GM12872 (cell line): ENCODE measurements around the gene SMIM7.

Source experiments
- CTCF ChIP-seq: IDR thresholded peaks from 3 replicates; pipeline ENCODE4 v1.5.1; 2011; ENCODE audit warnings: low read depth, mild to moderate bottlenecking, low read length, moderate library complexity; ENCODE audit not compliant: insufficient read depth

SMIM7 gene

GRCh38 chr19:16679811-16680210, 19.9 kb upstream of the SMIM7 start:
- no peak for TF ChIP-seq CTCF

DNA sequence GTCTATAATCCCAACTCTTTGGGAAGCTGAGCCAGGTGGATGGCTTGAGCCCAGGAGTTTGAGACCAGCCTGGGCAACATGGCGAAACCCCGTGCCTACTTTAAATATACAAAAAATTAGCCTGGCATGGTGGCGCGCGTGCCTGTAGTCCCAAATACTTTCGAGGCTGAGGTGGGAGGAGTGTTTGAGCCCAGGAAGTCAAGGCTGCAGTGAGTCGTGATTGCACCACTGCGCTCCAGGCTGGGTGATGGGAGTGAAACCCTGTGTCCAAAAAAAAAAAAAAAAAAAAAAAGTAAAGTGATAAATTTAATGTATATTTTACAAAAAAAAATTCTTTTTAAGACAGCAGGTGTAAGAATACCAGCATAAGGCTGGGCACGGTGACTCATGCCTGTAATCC, 18.6 kb upstream of the SMIM7 start:
- no peak for TF ChIP-seq CTCF

- TF ChIP-seq CTCF, result no peak
Measured at GRCh38 chr19:16677055-16677454, 17.1 kb upstream of the SMIM7 start.

DNA sequence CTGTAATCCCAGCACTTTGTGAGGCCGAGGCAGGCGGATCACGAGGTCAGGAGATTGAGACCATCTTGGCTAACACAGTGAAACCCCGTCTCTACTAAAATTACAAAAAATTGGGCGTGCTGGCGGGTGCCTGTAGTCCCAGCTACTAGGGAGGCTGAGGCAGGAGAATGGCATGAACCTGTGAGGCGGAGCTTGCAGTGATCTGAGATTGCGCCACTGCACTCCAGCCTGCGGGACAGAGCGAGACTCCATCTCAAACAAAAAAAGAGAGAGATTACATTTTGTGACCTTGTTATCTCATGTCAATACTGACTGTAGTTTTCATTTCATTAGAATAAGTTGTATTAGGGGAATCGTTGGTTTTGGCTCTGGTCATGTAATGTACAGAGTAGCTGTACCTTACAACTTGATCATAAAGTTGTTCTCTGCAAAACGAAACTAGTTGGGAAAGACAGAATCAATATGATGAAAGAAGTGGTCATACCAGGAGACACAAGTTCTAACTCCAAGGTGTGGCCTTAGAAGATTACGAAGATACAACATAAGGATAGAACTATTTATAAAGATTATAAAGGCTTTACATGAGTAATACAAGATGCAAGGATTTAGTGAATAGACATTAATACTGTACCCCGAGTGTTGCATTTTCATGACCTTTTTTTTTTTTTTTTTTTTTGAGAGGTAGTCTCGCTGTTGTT, 16.3 kb upstream of the SMIM7 start:
- no peak for TF ChIP-seq CTCF

DNA sequence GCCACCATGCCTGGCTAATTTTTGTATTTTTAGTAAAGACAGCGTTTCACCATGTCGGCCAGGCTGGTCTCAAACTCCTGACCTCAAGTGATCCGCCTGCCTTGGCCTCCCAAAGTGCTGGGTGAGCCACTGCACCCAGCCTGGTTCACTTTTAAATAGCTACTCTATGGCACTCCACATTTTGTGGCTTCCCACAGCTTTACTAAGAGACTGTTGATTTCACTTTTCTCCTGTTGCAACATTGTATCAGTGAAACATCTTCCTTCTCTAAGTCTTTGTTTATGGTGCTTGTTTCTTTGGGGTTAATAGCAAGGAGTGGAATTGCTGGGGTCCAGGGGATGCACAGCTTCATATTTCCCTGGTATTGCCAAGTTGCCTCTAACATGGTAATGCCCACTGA, 13.3 kb upstream of the SMIM7 start:
- TF ChIP-seq CTCF, result no peak

DNA sequence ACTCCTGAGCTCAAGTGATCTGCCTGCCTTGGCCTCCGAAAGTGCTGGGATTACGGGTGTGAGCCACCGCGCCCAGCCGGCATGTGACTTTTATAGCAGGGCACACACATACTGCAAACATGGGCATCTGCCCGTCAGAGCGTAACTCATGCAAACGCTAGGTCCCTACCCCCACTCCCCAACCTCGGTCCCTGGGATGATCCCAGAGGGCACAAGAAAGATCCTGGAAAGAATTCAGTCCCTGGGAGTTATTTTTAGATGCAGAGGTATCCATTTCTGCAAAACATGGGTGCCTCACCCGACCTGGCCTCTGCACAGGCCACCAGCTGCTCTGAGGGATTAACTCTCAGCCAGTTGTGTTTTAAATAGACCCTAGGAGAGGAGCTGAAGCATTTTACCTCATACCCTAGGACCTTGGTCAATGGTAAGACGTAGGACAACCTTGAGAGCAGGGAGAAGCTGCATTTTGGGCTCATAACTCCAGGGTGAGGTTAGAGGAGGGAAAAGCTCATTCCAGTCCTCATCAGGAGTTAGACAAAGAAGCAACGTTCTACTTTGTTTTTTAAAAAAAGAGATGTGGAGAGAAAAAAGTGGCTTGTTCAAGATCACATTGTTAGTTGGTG, 11.8 kb upstream of the SMIM7 start:
- no peak for TF ChIP-seq CTCF

- TF ChIP-seq CTCF, result no peak
Measured at GRCh38 chr19:16670291-16670690, 10.3 kb upstream of the SMIM7 start.

DNA sequence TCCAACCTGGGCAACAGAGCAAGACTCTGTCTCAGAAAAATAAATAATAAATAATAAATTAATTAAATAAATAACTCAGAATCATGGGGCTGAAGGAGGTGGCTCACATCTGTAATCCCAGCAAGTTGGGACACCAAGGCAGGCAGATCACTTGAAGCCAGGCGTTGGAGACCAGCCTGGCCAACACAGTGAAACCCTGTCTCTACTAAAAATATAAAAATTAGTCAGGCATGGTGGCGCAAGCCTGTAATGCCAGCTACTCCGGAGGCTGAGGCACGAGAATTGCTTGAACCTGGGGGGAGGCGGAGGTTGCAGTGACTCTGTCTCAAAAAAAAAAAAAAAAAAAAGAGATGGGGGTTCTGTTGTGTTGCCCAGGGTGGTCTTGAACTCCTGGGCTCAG, 8.2 kb upstream of the SMIM7 start:
- no peak for TF ChIP-seq CTCF
